Neural progenitor cell (in vitro differentiated cells): Measurements from ENCODE around the gene CCDC85C. TPM values are rescaled to one million over a fixed set of nuclear protein-coding genes. Genes with fewer than 3 reads are reported as not detected.

Source experiments
- DNase-seq: peaks from one replicate; pipeline ENCODE4 v3.0.0-alpha.2; 2016; ENCODE audit warnings: low spot score
- H2AFZ ChIP-seq: fragments of 200-600 bp; sonication (generic); replicated peaks from 2 replicates; pipeline ENCODE4 v1.6.1; 2016; ENCODE audit warnings: antibody characterized with exemption
- H3F3A ChIP-seq: fragments of 200-600 bp; sonication (generic); 2 replicates; pipeline ENCODE4 v1.6.1; 2016; ENCODE audit warnings: antibody characterized with exemption, low read depth
- H3K27ac ChIP-seq: fragments of 200-600 bp; sonication (generic); 2 replicates; pipeline ENCODE4 v1.5.1; 2016; ENCODE audit warnings: mild to moderate bottlenecking
- H3K27me3 ChIP-seq: fragments of 200-600 bp; sonication (generic); 2 replicates; pipeline ENCODE4 v1.6.1; 2016; ENCODE audit warnings: mild to moderate bottlenecking, moderate library complexity
- H3K36me3 ChIP-seq: fragments of 200-600 bp; sonication (generic); 2 replicates; pipeline ENCODE4 v1.5.1; 2016
- H3K4me1 ChIP-seq: fragments of 200-600 bp; sonication (generic); 2 replicates; pipeline ENCODE4 v1.6.1; 2016; ENCODE audit warnings: mixed run types
- H3K4me2 ChIP-seq: fragments of 200-600 bp; sonication (generic); 2 replicates; pipeline ENCODE4 v1.6.1; 2016
- H3K4me3 ChIP-seq: fragments of 200-600 bp; sonication (generic); 2 replicates; pipeline ENCODE4 v1.5.1; 2016
- H3K79me2 ChIP-seq: fragments of 200-600 bp; sonication (generic); 2 replicates; pipeline ENCODE4 v1.6.1; 2016; ENCODE audit warnings: low read depth
- H3K9ac ChIP-seq: fragments of 200-600 bp; sonication (generic); 2 replicates; pipeline ENCODE4 v1.6.1; 2016
- H3K9me3 ChIP-seq: fragments of 200-600 bp; sonication (generic); 2 replicates; pipeline ENCODE4 v1.5.1; 2016; ENCODE audit warnings: low read depth
- H4K20me1 ChIP-seq: fragments of 200-600 bp; sonication (generic); 2 replicates; pipeline ENCODE4 v1.6.1; 2016; ENCODE audit warnings: low read depth
- H3K27ac Mint-ChIP-seq: 3 replicates; pipeline ENCODE4 v1.8.0; 2021; ENCODE audit warnings: mixed read lengths
- H3K27me3 Mint-ChIP-seq: 2 replicates; pipeline ENCODE4 v1.8.0; 2022; ENCODE audit warnings: low read depth, mild to moderate bottlenecking, inconsistent platforms, moderate library complexity, mixed read lengths; ENCODE audit not compliant: insufficient read depth
- H3K36me3 Mint-ChIP-seq: 3 replicates; pipeline ENCODE4 v1.8.0; 2021; ENCODE audit warnings: mixed read lengths
- H3K4me1 Mint-ChIP-seq: 3 replicates; pipeline ENCODE4 v1.8.0; 2021; ENCODE audit warnings: mixed read lengths
- H3K4me3 Mint-ChIP-seq: 3 replicates; pipeline ENCODE4 v1.8.0; 2021; ENCODE audit warnings: mild to moderate bottlenecking, moderate library complexity, mixed read lengths
- H3K9me3 Mint-ChIP-seq: 3 replicates; pipeline ENCODE4 v1.8.0; 2020; ENCODE audit warnings: mixed read lengths
- CTCF ChIP-seq: fragments of 200-600 bp; sonication (generic); IDR thresholded peaks from 2 replicates; pipeline ENCODE4 v1.5.1; 2017; ENCODE audit warnings: antibody characterized with exemption, mild to moderate bottlenecking
- EZH2 ChIP-seq: fragments of 200-600 bp; sonication (generic); IDR thresholded peaks from 2 replicates; pipeline ENCODE4 v1.6.1; 2017; ENCODE audit warnings: antibody characterized with exemption, mild to moderate bottlenecking, moderate library complexity
- EZH2phosphoT487 ChIP-seq: fragments of 200-600 bp; sonication (generic); IDR thresholded peaks from 2 replicates; pipeline ENCODE4 v1.6.1; 2017; ENCODE audit warnings: antibody characterized with exemption
- total RNA-seq: library from RNA; depleted of rRNA; stranded (reverse); fragments of >200 nt; gene quantifications from 2 replicates; pipeline ENCODE4 v1.2.3, GENCODE V29; 2015; ENCODE audit warnings: low replicate concordance

CCDC85C gene
- total RNA-seq, 1 donor from 2014 or later = 19.0 TPM

- no peak for DNase-seq
- Mint-ChIP-seq H3K9me3 (no peaks in the 10 kb centered on the region), H3K36me3 (no peaks in the 10 kb centered on the region), H3K27me3 (peaks cover 2% of the 10 kb centered on the region), H3K27ac (no peak overlapping the region), H3K4me1 (peaks cover 47% of the 10 kb centered on the region), H3K4me3 (no peak overlapping the region)
- Histone ChIP-seq H3F3A (peaks cover 43% of the 10 kb centered on the region), H3K27me3 (peaks cover 2% of the 10 kb centered on the region), H2AFZ (no peak overlapping the region), H3K27ac (no peak overlapping the region), H3K36me3 (no peaks in the 10 kb centered on the region), H3K4me1 (peaks cover 43% of the 10 kb centered on the region), H3K9ac (no peak overlapping the region), H3K4me3 (no peak overlapping the region), H3K4me2 (no peak overlapping the region), H3K9me3 (no peaks in the 10 kb centered on the region), H3K79me2 (peaks cover 100% of the 10 kb centered on the region), H4K20me1 (peaks cover 100% of the 10 kb centered on the region)
- TF ChIP-seq EZH2 = no peak
- TF ChIP-seq EZH2phosphoT487 = no peak
- TF ChIP-seq CTCF = no peak
Observed at GRCh38 chr14:99595524-99595923, 8.5 kb downstream of the CCDC85C start.

GRCh38 chr14:99595034-99595433 lies 9.0 kb downstream of the CCDC85C start:
- H3K4me1 Mint-ChIP-seq = peaks cover 47% of the 10 kb centered on the region
- no peak overlapping the region for H3K4me2 ChIP-seq
- no peak for DNase-seq
- H3K4me3 ChIP-seq = no peak overlapping the region
- no peak for TF ChIP-seq CTCF
- TF ChIP-seq EZH2phosphoT487 = no peak
- no peak for TF ChIP-seq EZH2
- H3K27ac ChIP-seq = no peak overlapping the region
- peaks cover 44% of the 10 kb centered on the region for H3K4me1 ChIP-seq
- H3K27ac Mint-ChIP-seq = no peak overlapping the region
- H3K27me3 ChIP-seq = no peaks in the 10 kb centered on the region
- peaks cover 100% of the 10 kb centered on the region for H4K20me1 ChIP-seq
- no peak overlapping the region for H2AFZ ChIP-seq
- peaks cover 2% of the 10 kb centered on the region for H3K27me3 Mint-ChIP-seq
- H3K36me3 Mint-ChIP-seq = no peaks in the 10 kb centered on the region
- H3K9me3 ChIP-seq = no peaks in the 10 kb centered on the region
- no peak overlapping the region for H3K9ac ChIP-seq
- H3K4me3 Mint-ChIP-seq = no peak overlapping the region
- no peaks in the 10 kb centered on the region for H3K9me3 Mint-ChIP-seq
- no peaks in the 10 kb centered on the region for H3K36me3 ChIP-seq
- peaks cover 41% of the 10 kb centered on the region for H3F3A ChIP-seq
- H3K79me2 ChIP-seq = peaks cover 100% of the 10 kb centered on the region

GRCh38 chr14:99593971-99594841 lies 9.8 kb downstream of the CCDC85C start:
- no peaks in the 10 kb centered on the region for H3K27me3 ChIP-seq
- Mint-ChIP-seq H3K4me1 (peaks cover 49% of the 10 kb centered on the region), H3K36me3 (no peaks in the 10 kb centered on the region), H3K27ac (no peak overlapping the region), H3K9me3 (no peaks in the 10 kb centered on the region), H3K27me3 (peaks cover 2% of the 10 kb centered on the region), H3K4me3 (no peak overlapping the region)
- H2AFZ ChIP-seq = no peak overlapping the region
- H4K20me1 ChIP-seq = peaks cover 100% of the 10 kb centered on the region
- no peak overlapping the region for H3K4me2 ChIP-seq
- H3K9me3 ChIP-seq = no peaks in the 10 kb centered on the region
- no peak overlapping the region for H3K27ac ChIP-seq
- no peak overlapping the region for H3K4me3 ChIP-seq
- no peaks in the 10 kb centered on the region for H3K36me3 ChIP-seq
- H3K4me1 ChIP-seq = peaks cover 41% of the 10 kb centered on the region
- no peak overlapping the region for H3K9ac ChIP-seq
- H3K79me2 ChIP-seq = peaks cover 100% of the 10 kb centered on the region
- DNase-seq = no peak
- TF ChIP-seq CTCF (no peak), EZH2phosphoT487 (no peak), EZH2 (no peak)
- peaks cover 33% of the 10 kb centered on the region for H3F3A ChIP-seq
